ENCODE data around the gene SIK3.

Gene SIK3

DNA sequence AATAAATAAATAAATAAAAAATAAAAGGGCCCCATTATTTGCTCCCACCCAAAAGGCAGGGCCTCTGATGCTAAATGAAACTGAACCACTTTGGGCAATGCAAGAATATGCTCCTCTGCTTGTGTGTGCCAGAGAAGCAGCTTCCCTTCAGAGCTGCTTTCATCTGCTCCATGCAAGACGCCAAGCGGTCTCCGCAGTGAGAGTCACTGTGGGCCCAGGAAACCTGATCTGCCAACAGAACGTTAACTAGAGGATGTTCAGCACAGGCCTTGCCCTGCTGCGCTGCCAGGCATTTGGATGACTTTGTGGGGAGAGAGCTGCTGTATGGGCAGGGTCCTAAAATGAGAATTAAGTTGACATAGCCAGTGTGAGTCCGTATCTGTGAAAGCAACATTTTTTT is 217.1 kb downstream of the SIK3 start:
- H3K4me2 ChIP-seq: no peak overlapping the region
- H3K9ac ChIP-seq: no peak overlapping the region
- no peaks in the 10 kb centered on the region for H4K20me1 ChIP-seq (ENCODE audit: insufficient read depth)
- no peaks in the 10 kb centered on the region for H3K79me2 ChIP-seq (ENCODE audit: insufficient read depth, low read depth)
- no peaks in the 10 kb centered on the region for H3K27me3 ChIP-seq (ENCODE audit: insufficient read depth, low read depth)
- no peak overlapping the region for H2AFZ ChIP-seq (ENCODE audit: low read depth)
- H3K27ac ChIP-seq: no peak overlapping the region
- H3K4me1 ChIP-seq (ENCODE audit: low read depth, poor library complexity, severe bottlenecking): peaks cover 26% of the 10 kb centered on the region
- TF ChIP-seq, protein P1, sequence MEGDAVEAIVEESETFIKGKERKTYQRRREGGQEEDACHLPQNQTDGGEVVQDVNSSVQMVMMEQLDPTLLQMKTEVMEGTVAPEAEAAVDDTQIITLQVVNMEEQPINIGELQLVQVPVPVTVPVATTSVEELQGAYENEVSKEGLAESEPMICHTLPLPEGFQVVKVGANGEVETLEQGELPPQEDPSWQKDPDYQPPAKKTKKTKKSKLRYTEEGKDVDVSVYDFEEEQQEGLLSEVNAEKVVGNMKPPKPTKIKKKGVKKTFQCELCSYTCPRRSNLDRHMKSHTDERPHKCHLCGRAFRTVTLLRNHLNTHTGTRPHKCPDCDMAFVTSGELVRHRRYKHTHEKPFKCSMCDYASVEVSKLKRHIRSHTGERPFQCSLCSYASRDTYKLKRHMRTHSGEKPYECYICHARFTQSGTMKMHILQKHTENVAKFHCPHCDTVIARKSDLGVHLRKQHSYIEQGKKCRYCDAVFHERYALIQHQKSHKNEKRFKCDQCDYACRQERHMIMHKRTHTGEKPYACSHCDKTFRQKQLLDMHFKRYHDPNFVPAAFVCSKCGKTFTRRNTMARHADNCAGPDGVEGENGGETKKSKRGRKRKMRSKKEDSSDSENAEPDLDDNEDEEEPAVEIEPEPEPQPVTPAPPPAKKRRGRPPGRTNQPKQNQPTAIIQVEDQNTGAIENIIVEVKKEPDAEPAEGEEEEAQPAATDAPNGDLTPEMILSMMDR (conservative IDR thresholded peaks at IDR 0.05; ENCODE audit: low read depth, low read length): no peak
- H3K36me3 ChIP-seq (ENCODE audit: insufficient read depth): no peaks in the 10 kb centered on the region
- no peak overlapping the region for H3K4me3 ChIP-seq (IDR thresholded peaks at IDR 0.05; ENCODE audit: insufficient read depth, low read depth, low read length)

DNA sequence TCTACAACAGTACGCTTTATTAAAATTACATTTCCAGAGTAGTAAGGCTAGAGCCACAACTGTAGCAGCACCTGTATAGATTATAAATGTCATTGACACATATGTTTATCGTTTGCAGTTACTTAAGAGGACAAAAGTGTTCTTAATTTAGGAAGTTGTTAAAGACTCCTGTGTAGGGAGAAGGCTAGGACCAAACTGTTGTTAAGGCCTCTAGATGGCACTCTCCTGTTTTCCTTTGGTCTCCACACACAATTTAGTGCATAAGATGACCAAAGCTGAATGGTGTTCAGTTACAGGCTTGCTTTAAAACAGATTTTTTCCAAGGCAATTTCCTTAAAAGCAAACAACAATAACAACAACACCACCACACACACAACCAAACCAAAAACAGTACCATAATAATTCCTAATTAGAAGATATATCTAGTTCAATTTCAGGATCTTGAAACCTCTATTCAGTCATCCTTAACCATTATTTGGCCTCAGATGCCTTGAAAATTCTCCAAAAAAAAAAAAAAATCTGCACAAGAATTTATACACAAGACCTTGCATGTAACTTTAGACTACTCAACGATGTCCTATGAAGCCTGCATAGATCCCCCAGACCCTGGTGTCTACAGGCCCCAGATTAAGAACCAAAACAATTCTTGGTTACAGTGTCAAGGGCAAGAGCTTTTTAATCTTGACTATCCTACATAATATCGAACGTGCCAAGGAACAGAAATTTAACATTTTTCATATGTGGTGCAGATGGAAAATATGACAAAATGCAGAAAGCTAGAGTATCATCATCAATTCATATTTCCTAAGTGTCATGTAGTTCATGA is 218.2 kb downstream of the SIK3 start:
- no peaks in the 10 kb centered on the region for H3K79me2 ChIP-seq (ENCODE audit: insufficient read depth, low read depth)
- no peak overlapping the region for H2AFZ ChIP-seq (ENCODE audit: low read depth)
- no peak overlapping the region for H3K4me2 ChIP-seq
- no peaks in the 10 kb centered on the region for H4K20me1 ChIP-seq (ENCODE audit: insufficient read depth)
- H3K9ac ChIP-seq: no peak overlapping the region
- no peaks in the 10 kb centered on the region for H3K27me3 ChIP-seq (ENCODE audit: insufficient read depth, low read depth)
- no peak overlapping the region for H3K4me3 ChIP-seq (IDR thresholded peaks at IDR 0.05; ENCODE audit: insufficient read depth, low read depth, low read length)
- no peaks in the 10 kb centered on the region for H3K36me3 ChIP-seq (ENCODE audit: insufficient read depth)
- no peak overlapping the region for H3K27ac ChIP-seq
- TF ChIP-seq, protein P1 (conservative IDR thresholded peaks at IDR 0.05; ENCODE audit: low read depth, low read length): peak; percentile 68
- H3K4me1 ChIP-seq (ENCODE audit: low read depth, poor library complexity, severe bottlenecking): peaks cover 26% of the 10 kb centered on the region

DNA sequence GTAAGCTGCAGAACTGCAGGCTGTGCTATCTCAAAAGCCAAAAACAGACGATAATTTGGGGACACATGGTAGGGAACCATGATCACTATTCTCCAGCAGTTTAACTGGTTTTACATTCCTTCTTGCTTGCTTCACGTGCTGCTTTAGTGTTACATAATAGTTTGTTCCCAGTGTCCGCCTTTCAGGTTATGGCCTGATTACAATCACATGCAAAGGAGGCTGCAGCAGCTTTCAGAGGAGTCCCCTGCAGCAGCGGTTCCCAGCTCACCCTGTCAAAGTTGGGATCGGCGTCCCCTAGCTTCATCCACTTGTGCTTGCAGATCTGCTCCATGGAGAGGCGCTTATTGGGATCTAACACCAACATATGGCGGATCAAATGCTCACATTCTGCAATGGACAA is 221.6 kb downstream of the SIK3 start:
- Histone ChIP-seq H3K79me2 (ENCODE audit: insufficient read depth, low read depth) (no peaks in the 10 kb centered on the region), H3K36me3 (ENCODE audit: insufficient read depth) (no peaks in the 10 kb centered on the region)

DNA sequence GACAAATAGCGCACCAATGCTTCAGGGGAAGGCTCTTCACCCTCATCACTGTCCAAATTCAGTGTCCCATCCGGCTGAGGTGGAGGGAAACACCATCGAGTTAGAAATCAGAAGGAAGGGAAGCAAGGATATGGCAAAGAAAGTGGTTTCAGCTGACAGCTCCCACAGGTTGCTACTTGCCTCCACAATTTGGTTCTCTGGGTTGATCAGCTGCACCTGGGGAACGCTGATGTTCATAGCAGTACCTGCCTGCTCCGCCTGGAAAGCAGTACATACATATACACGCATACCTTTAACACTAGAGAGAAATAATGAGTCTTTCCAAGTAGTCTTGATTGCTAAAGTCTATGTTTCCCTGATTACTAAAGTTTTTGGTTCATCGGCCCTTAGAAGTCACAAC is 223.0 kb downstream of the SIK3 start:
- Histone ChIP-seq H3K4me2 (no peak overlapping the region), H3K4me3 (IDR thresholded peaks at IDR 0.05; ENCODE audit: insufficient read depth, low read depth, low read length) (no peak overlapping the region), H3K27ac (no peak overlapping the region), H3K79me2 (ENCODE audit: insufficient read depth, low read depth) (no peaks in the 10 kb centered on the region), H2AFZ (ENCODE audit: low read depth) (no peak overlapping the region), H3K27me3 (ENCODE audit: insufficient read depth, low read depth) (no peaks in the 10 kb centered on the region), H3K9ac (no peak overlapping the region), H4K20me1 (ENCODE audit: insufficient read depth) (no peaks in the 10 kb centered on the region), H3K4me1 (ENCODE audit: low read depth, poor library complexity, severe bottlenecking) (no peaks in the 10 kb centered on the region), H3K36me3 (ENCODE audit: insufficient read depth) (no peaks in the 10 kb centered on the region)
- TF ChIP-seq, protein P1 (conservative IDR thresholded peaks at IDR 0.05; ENCODE audit: low read depth, low read length): no peak

More for the DNA sequence above, 221.6 kb downstream of the SIK3 start:
- no peak overlapping the region for H3K9ac ChIP-seq
- H3K4me2 ChIP-seq: no peak overlapping the region
- H3K4me3 ChIP-seq (IDR thresholded peaks at IDR 0.05; ENCODE audit: insufficient read depth, low read depth, low read length): no peak overlapping the region
- peaks cover 2% of the 10 kb centered on the region for H3K4me1 ChIP-seq (ENCODE audit: low read depth, poor library complexity, severe bottlenecking)
- H2AFZ ChIP-seq (ENCODE audit: low read depth): no peak overlapping the region
- no peaks in the 10 kb centered on the region for H4K20me1 ChIP-seq (ENCODE audit: insufficient read depth)
- H3K27me3 ChIP-seq (ENCODE audit: insufficient read depth, low read depth): no peaks in the 10 kb centered on the region
- TF ChIP-seq, protein P1 (conservative IDR thresholded peaks at IDR 0.05; ENCODE audit: low read depth, low read length): no peak
- no peak overlapping the region for H3K27ac ChIP-seq
